ENCODE results near the gene RPL28. TPM values are rescaled to one million over a fixed set of nuclear protein-coding genes. Genes with fewer than 3 reads are reported as not detected.

Gene RPL28
- total and polyA plus RNA-seq, 7 donors = 253 to 2,816 (median 607) TPM

- no peaks in the 10 kb centered on the region for H3K36me3 ChIP-seq
- no peak for DNase-seq
- no peak overlapping the region for H3K4me3 ChIP-seq
- TF ChIP-seq CTCF (IDR thresholded peaks at IDR 0.05) (no peak), POLR2AphosphoS5 (IDR thresholded peaks at IDR 0.05) (no peak), POLR2A (IDR thresholded peaks at IDR 0.05) (no peak), EP300 (IDR thresholded peaks at IDR 0.05) (no peak)
- H3K9me3 ChIP-seq = no peaks in the 10 kb centered on the region
- WGBS, 2 donors = 5 to 9% methylated on average over 21 of the region's 21 CpGs
- peaks cover 0 to 25% (median 21%) of the 10 kb centered on the region in 4 donors for H3K4me1 ChIP-seq
- H3K27me3 ChIP-seq = peaks cover 67 to 98% (median 74%) of the 10 kb centered on the region in 3 donors
- no peak overlapping the region for H3K27ac ChIP-seq
- intact Hi-C loops (cut with DNase I) = no loop called here
These were observed 55.6 kb downstream of the RPL28 start for GRCh38 chr19:55441319-55441691.

GRCh38 chr19:55441692-55442321, 56.1 kb downstream of the RPL28 start:
- intact Hi-C loops (cut with DNase I) = no loop called here
- no peak overlapping the region for H3K27ac ChIP-seq

GRCh38 chr19:55442372-55442961, 56.7 kb downstream of the RPL28 start:
- H3K36me3 ChIP-seq = no peaks in the 10 kb centered on the region
- peaks cover 66 to 90% (median 73%) of the 10 kb centered on the region in 3 donors for H3K27me3 ChIP-seq
- DNase-seq = no peak
- WGBS, 2 donors = 1% methylated on average over 72 of the region's 72 CpGs
- H3K9me3 ChIP-seq = no peaks in the 10 kb centered on the region
- H3K27ac ChIP-seq = no peak overlapping the region
- intact Hi-C loops (cut with DNase I) = no loop called here
- no peak overlapping the region for H3K4me3 ChIP-seq
- H3K4me1 ChIP-seq = peaks cover 0 to 25% (median 21%) of the 10 kb centered on the region in 4 donors
- no peak for TF ChIP-seq EP300 (IDR thresholded peaks at IDR 0.05)
- no peak for TF ChIP-seq POLR2AphosphoS5 (IDR thresholded peaks at IDR 0.05)
- TF ChIP-seq CTCF (IDR thresholded peaks at IDR 0.05) = no peak
- no peak for TF ChIP-seq POLR2A (IDR thresholded peaks at IDR 0.05)

More at GRCh38 chr19:55441692-55442321, 56.1 kb downstream of the RPL28 start:
- Histone ChIP-seq H3K4me1 (peaks cover 0 to 25% (median 21%) of the 10 kb centered on the region in 4 donors), H3K36me3 (no peaks in the 10 kb centered on the region), H3K9me3 (no peaks in the 10 kb centered on the region), H3K27me3 (peaks cover 67 to 96% (median 75%) of the 10 kb centered on the region in 3 donors), H3K4me3 (no peak overlapping the region)
- DNase-seq = no peak
- TF ChIP-seq POLR2A (IDR thresholded peaks at IDR 0.05) (no peak), POLR2AphosphoS5 (IDR thresholded peaks at IDR 0.05) (no peak), CTCF (IDR thresholded peaks at IDR 0.05) (no peak), EP300 (IDR thresholded peaks at IDR 0.05) (no peak)
- 3% methylated on average over 39 of the region's 39 CpGs for WGBS, 2 donors

GRCh38 chr19:55443045-55443823, 57.5 kb downstream of the RPL28 start, which contains the start of gene SHISA7:
Gene SHISA7 (minus strand): TSS chr19:55443300. CDS start chr19:55442863, 437 bp downstream.
- WGBS, 2 donors = 2 to 9% methylated on average over 43 of the region's 43 CpGs
- Histone ChIP-seq H3K27ac (no peak within 1 kb of the TSS), H3K27me3 (peaks cover 59 to 82% (median 65%) of the 10 kb centered on the region in 3 donors), H3K4me3 (no peak within 1 kb of the TSS), H3K36me3 (no peaks in the 10 kb centered on the region), H3K4me1 (peaks cover 0 to 25% (median 21%) of the 10 kb centered on the region in 4 donors), H3K9me3 (no peaks in the 10 kb centered on the region)
- intact Hi-C loops (cut with DNase I) = no loop called here
- no peak for DNase-seq
- TF ChIP-seq CTCF (IDR thresholded peaks at IDR 0.05) = no peak
- no peak for TF ChIP-seq EP300 (IDR thresholded peaks at IDR 0.05)
- no peak for TF ChIP-seq POLR2A (IDR thresholded peaks at IDR 0.05)
- TF ChIP-seq POLR2AphosphoS5 (IDR thresholded peaks at IDR 0.05) = no peak
